ENCODE data around the gene SETD1A.
A peak's percentile ranks its signal among the peaks of the same experiment; 100 is the strongest.

SETD1A gene

DNA sequence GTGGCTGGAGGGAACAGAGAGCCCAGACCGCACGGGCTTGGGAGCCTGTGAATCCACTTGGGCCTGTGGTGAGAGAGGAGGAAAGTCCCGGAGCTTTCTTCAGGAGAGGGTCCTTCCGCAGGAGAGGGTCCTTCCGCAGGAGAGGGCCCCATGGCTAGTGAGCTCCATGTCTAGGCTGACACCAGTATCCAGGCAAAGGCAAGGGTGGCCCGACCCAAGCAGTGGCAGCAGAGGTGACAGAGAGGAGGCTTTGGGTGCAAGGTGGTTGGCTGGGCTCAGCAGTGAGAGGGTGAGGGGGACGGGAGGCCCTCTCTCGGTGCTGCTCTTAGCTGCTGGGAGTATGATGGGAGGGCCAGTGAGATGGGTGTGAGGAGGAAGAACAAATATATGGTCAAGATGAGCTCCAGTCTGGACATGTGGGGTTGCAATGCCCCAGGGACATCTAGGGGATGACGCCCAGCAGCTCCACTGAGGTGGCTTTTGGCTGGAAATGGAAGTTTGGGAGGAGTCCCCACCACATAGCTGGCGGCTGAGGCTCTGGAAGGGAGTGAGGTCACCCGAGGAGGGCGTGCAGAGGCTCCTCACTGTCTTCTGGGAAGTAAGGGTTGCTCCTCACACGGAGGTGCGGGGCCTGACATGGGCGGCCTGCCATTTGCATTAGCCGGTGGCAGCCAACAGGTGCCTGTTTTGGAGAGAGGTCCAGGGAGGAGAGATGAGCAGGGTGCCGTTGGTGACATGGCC, 25.2 kb downstream of the SETD1A start:
- TF ChIP-seq, protein P1, sequence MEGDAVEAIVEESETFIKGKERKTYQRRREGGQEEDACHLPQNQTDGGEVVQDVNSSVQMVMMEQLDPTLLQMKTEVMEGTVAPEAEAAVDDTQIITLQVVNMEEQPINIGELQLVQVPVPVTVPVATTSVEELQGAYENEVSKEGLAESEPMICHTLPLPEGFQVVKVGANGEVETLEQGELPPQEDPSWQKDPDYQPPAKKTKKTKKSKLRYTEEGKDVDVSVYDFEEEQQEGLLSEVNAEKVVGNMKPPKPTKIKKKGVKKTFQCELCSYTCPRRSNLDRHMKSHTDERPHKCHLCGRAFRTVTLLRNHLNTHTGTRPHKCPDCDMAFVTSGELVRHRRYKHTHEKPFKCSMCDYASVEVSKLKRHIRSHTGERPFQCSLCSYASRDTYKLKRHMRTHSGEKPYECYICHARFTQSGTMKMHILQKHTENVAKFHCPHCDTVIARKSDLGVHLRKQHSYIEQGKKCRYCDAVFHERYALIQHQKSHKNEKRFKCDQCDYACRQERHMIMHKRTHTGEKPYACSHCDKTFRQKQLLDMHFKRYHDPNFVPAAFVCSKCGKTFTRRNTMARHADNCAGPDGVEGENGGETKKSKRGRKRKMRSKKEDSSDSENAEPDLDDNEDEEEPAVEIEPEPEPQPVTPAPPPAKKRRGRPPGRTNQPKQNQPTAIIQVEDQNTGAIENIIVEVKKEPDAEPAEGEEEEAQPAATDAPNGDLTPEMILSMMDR (IDR thresholded peaks at IDR 0.05; ENCODE audit: low read depth, low read length, missing control alignments), result no peak
- no peak for DNase-seq (ENCODE audit: extremely low read depth, low read depth)
- H3K4me3 ChIP-seq (replicated peaks; ENCODE audit: low read depth, low read length), result no peak overlapping the region

DNA sequence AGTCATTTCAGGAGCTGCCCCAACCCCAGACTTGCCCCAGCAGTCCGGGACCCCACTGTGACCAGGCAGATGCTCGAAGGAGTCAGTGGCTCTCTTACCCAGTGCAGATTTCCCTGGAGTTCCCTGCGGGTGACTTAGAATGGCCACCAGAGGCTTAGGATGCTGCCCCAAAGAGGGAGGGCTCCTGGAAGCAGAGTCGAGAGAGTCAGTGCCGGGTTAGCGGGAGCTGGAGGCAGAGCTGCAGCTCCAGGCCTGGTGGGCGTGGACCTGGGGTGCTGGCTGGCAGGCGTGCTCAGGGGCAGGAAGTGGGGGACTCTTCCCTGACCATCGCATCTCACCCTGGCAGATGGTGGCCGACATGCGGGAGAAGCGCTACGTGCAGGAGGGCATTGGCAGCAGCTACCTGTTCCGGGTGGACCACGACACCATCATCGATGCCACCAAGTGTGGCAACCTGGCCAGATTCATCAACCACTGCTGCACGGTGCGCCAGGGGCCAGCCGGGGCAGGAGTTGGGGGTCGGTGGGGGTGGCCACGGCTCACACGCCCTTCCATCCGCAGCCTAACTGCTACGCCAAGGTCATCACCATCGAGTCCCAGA, 25.8 kb downstream of the SETD1A start:
- H3K4me3 ChIP-seq (replicated peaks; ENCODE audit: low read depth, low read length), result no peak overlapping the region
- TF ChIP-seq, protein P1 (IDR thresholded peaks at IDR 0.05; ENCODE audit: low read depth, low read length, missing control alignments), result no peak
- no peak for DNase-seq (ENCODE audit: extremely low read depth, low read depth)

DNA sequence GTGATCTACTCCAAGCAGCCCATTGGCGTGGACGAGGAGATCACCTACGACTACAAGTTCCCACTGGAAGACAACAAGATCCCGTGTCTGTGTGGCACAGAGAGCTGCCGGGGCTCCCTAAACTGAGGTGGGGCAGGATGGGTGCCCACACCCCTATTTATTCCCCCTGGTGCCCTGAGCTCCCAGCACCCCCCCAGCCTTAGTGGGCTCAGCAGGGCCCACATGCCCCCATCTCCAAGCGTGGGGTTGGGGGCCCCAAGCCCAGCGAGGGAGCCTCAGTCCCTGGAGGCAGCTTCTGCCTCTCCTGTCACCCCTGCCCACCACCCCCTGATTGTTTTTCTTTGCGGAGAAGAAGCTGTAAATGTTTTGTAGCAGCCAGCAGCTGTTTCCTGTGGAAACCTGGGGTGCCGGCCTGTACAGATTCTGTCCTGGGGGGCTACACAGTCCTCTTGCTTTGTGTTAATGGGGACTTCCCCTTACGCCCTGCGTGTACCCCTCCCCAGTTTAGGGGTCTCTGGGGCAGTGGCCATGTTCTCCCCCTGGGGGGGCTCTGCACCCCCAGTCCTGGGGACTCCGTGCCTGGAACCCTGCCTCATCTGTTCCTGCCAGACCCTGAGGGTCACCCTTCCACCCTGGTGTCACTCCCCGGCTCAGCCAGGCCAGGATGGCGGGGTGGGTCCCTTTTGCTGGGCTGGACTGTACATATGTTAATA, 26.5 kb downstream of the SETD1A start:
- no peak overlapping the region for H3K4me3 ChIP-seq (replicated peaks; ENCODE audit: low read depth, low read length)
- TF ChIP-seq, protein P1 (IDR thresholded peaks at IDR 0.05; ENCODE audit: low read depth, low read length, missing control alignments), result no peak
- no peak for DNase-seq (ENCODE audit: extremely low read depth, low read depth)

DNA sequence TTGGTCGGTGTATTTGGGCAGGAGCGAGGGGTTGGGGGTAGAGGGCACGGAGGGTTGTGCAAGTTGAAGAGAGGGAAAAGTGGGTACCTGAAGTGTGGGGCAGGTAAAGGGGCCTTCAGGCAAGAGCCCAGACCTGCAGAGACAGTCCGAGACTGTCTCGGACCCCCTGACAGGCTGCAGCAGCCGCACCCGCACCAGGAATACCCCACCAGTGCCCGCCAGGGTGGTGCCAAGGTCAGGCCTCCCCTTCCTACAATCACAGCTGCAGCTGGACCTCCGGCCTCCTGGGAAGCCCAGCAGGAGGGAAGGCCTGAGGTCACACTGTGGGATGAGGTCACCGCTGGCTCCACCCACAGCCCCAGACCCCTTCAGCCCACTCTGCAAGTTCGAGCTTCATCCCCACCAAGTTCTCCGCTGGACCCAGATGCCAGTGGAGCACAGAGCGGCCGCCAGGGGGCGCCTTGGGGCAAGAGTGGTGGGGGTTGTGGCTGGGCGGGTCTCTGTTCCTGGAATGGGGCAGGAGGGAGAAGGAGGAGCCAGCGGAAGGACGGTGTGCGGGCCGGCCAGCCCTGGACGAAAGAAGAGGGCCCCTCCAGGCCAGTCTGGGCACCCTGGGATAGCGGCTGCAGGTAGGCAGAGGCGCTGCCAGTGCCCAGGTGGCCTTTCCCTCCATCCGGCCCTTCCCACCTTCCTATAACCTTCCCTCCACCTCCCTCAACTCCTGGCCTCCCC, 27.3 kb downstream of the SETD1A start, which contains the start of gene HSD3B7:
Gene HSD3B7 (plus strand): TSS at position 539 of the 732 bp plus-strand sequence. CDS start 452 bp downstream, outside the sequence.
- H3K4me3 ChIP-seq (replicated peaks; ENCODE audit: low read depth, low read length), result peak within 1 kb of the TSS; percentile 30
- TF ChIP-seq, protein P1 (IDR thresholded peaks at IDR 0.05; ENCODE audit: low read depth, low read length, missing control alignments), result peak; percentile 96
- DNase-seq (ENCODE audit: extremely low read depth, low read depth), result peak; percentile 41

DNA sequence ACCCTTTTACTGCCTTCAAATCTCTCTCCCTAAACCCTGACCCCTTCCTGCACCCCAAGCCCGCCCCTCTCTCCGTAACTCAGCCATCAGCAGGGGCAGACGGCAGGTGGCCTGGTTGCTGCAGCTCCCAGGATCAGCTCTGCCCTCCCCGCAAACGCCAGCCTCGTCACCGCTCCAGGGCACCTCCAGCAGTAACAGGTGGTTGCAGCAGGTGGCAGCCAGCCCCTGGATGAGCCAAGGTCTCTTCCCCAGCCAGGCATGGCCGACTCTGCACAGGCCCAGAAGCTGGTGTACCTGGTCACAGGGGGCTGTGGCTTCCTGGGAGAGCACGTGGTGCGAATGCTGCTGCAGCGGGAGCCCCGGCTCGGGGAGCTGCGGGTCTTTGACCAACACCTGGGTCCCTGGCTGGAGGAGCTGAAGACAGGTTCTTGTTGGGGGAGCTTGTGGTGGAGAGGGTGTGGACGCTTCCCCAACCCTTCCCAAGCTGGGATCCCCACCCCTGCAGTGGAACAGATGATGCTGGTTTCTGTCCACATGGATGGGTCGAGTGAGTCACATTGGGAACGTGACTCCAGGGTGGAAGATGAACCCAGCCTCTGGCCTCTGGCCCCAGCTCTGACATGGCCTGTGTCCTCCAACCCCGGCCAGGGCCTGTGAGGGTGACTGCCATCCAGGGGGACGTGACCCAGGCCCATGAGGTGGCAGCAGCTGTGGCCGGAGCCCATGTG, 28.0 kb downstream of the SETD1A start:
- no peak for DNase-seq (ENCODE audit: extremely low read depth, low read depth)
- H3K4me3 ChIP-seq (replicated peaks; ENCODE audit: low read depth, low read length), result peak overlapping the region; percentile 30

More for the DNA sequence above, 28.0 kb downstream of the SETD1A start:
- TF ChIP-seq, protein P1 (IDR thresholded peaks at IDR 0.05; ENCODE audit: low read depth, low read length, missing control alignments), result no peak

Measured in HFF-Myc (cell line).